ENCODE data around the gene SCUBE3. TPM values are rescaled to one million over a fixed set of nuclear protein-coding genes. Genes with fewer than 3 reads are reported as not detected.

Gene SCUBE3
- total and polyA plus RNA-seq, 2 of the 13 experiments (the other 11 are each of a cell fraction or from before 2014, with no cell fraction given): not detected

DNA sequence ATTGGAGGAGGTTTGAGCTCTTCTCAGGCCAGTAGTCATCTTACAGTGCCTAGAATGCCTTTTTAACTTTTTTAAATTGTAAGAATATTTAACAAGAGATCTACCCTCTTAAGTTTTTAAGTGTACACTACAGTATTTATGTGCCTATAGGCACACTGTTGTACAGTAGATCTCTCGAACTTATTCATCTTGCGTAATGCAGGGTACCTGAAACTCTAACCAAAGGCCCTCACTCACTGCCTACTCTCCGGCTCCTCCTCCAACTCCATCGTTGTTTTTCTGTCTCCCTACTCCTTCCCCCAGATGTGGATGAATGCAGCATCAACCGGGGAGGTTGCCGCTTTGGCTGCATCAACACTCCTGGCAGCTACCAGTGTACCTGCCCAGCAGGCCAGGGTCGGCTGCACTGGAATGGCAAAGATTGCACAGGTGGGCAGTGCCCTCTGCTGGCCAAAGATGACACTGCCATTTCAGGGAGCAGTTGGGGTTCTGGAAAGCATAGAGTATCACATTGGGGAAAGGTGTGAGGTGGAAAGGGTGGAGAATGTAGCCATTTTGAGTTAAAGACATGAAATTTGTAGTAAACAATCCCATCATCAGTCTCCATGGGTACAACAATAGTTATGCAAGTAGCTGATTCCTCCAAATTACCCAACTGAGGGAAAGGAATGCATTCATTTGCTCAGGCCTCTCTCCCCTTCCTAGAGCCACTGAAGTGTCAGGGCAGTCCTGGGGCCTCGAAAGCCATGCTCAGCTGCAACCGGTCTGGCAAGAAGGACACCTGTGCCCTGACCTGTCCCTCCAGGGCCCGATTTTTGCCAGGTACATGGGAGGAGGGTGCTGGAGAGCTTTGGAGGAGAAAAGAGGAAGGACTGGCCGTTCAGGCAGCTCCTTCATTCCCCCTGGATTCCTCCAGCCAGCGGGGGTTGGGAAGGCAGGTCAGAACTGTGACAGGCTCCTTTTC is 27.4 kb downstream of the SCUBE3 start (continued):
- TF ChIP-seq BHLHE40 (IDR thresholded peaks at IDR 0.05; ENCODE audit: low read length) (0 out of 2 replicates have a peak, but pooled peaks have one; percentile 39), KMT2B (CRISPR knock-in tag; IDR thresholded peaks at IDR 0.05) (peak; percentile 33; the same call in 1 of the 2 replicates), TSC22D2 (CRISPR knock-in tag; IDR thresholded peaks at IDR 0.05; ENCODE audit: borderline replicate concordance) (peak; percentile 35; the same call in 1 of the 2 replicates), ELF3 (CRISPR knock-in tag; IDR thresholded peaks at IDR 0.05) (0 out of 2 replicates have a peak, but pooled peaks have one; percentile 34), BORCS8-MEF2B (CRISPR knock-in tag; IDR thresholded peaks at IDR 0.05) (peak; percentile 77; the same call in 1 of the 2 replicates), ZNF501 (CRISPR knock-in tag; IDR thresholded peaks at IDR 0.05) (0 out of 2 replicates have a peak, but pooled peaks have one; percentile 43), U2AF2 (IDR thresholded peaks at IDR 0.05; ENCODE audit: low read depth, low read length) (no peak), KDM2A (CRISPR knock-in tag; IDR thresholded peaks at IDR 0.05; ENCODE audit: borderline replicate concordance, low read depth) (peak; percentile 72), GPN1 (CRISPR knock-in tag; IDR thresholded peaks at IDR 0.05; ENCODE audit: borderline replicate concordance) (no peak), HOXA7 (CRISPR knock-in tag; IDR thresholded peaks at IDR 0.05) (no peak), HDAC2 (CRISPR knock-in tag; IDR thresholded peaks at IDR 0.05) (0 out of 2 replicates have a peak, but pooled peaks have one; percentile 21), CEBPG (CRISPR knock-in tag; IDR thresholded peaks at IDR 0.05) (0 out of 2 replicates have a peak, but pooled peaks have one; percentile 34), ZNF350 (CRISPR knock-in tag; IDR thresholded peaks at IDR 0.05; ENCODE audit: borderline replicate concordance, low read depth) (peak; percentile 36; the same call in 1 of the 2 replicates), MIXL1 (CRISPR knock-in tag; IDR thresholded peaks at IDR 0.05) (peak; percentile 38; the same call in 1 of the 2 replicates), BCL6 (CRISPR knock-in tag; IDR thresholded peaks at IDR 0.05) (0 out of 2 replicates have a peak, but pooled peaks have one; percentile 18), FOXC1 (CRISPR knock-in tag; IDR thresholded peaks at IDR 0.05; ENCODE audit: borderline replicate concordance) (0 out of 2 replicates have a peak, but pooled peaks have one; percentile 45)
- TF ChIP-seq, protein P1, sequence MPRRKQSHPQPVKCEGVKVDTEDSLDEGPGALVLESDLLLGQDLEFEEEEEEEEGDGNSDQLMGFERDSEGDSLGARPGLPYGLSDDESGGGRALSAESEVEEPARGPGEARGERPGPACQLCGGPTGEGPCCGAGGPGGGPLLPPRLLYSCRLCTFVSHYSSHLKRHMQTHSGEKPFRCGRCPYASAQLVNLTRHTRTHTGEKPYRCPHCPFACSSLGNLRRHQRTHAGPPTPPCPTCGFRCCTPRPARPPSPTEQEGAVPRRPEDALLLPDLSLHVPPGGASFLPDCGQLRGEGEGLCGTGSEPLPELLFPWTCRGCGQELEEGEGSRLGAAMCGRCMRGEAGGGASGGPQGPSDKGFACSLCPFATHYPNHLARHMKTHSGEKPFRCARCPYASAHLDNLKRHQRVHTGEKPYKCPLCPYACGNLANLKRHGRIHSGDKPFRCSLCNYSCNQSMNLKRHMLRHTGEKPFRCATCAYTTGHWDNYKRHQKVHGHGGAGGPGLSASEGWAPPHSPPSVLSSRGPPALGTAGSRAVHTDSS (CRISPR knock-in tag; conservative IDR thresholded peaks at IDR 0.05): no peak
- TF ChIP-seq, protein P2, sequence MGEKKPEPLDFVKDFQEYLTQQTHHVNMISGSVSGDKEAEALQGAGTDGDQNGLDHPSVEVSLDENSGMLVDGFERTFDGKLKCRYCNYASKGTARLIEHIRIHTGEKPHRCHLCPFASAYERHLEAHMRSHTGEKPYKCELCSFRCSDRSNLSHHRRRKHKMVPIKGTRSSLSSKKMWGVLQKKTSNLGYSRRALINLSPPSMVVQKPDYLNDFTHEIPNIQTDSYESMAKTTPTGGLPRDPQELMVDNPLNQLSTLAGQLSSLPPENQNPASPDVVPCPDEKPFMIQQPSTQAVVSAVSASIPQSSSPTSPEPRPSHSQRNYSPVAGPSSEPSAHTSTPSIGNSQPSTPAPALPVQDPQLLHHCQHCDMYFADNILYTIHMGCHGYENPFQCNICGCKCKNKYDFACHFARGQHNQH (CRISPR knock-in tag; IDR thresholded peaks at IDR 0.05): peak; percentile 43; the same call in 1 of the 2 replicates
- TF ChIP-seq, protein P3, sequence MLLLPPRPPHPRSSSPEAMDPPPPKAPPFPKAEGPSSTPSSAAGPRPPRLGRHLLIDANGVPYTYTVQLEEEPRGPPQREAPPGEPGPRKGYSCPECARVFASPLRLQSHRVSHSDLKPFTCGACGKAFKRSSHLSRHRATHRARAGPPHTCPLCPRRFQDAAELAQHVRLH (CRISPR knock-in tag; IDR thresholded peaks at IDR 0.05; ENCODE audit: borderline replicate concordance, low read depth): peak; percentile 69; the same call in 1 of the 2 replicates
- TF ChIP-seq, protein P4, sequence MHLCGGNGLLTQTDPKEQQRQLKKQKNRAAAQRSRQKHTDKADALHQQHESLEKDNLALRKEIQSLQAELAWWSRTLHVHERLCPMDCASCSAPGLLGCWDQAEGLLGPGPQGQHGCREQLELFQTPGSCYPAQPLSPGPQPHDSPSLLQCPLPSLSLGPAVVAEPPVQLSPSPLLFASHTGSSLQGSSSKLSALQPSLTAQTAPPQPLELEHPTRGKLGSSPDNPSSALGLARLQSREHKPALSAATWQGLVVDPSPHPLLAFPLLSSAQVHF (CRISPR knock-in tag; IDR thresholded peaks at IDR 0.05): no peak
- TF ChIP-seq, protein P5, sequence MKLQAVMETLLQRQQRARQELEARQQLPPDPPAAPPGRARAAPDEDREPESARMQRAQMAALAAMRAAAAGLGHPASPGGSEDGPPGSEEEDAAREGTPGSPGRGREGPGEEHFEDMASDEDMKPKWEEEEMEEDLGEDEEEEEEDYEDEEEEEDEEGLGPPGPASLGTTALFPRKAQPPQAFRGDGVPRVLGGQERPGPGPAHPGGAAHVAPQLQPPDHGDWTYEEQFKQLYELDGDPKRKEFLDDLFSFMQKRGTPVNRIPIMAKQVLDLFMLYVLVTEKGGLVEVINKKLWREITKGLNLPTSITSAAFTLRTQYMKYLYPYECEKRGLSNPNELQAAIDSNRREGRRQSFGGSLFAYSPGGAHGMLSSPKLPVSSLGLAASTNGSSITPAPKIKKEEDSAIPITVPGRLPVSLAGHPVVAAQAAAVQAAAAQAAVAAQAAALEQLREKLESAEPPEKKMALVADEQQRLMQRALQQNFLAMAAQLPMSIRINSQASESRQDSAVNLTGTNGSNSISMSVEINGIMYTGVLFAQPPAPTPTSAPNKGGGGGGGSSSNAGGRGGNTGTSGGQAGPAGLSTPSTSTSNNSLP (IDR thresholded peaks at IDR 0.05; ENCODE audit: low read depth, low read length): 0 out of 2 replicates have a peak, but pooled peaks have one; percentile 12
- TF ChIP-seq, protein P6, sequence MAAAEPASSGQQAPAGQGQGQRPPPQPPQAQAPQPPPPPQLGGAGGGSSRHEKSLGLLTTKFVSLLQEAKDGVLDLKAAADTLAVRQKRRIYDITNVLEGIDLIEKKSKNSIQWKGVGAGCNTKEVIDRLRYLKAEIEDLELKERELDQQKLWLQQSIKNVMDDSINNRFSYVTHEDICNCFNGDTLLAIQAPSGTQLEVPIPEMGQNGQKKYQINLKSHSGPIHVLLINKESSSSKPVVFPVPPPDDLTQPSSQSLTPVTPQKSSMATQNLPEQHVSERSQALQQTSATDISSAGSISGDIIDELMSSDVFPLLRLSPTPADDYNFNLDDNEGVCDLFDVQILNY (CRISPR knock-in tag; conservative IDR thresholded peaks at IDR 0.05): 0 out of 2 replicates have a peak, but pooled peaks have one; percentile 46
